OCI-LY1 (cell line): ENCODE measurements around the gene CHAF1A.

Source experiments
- CTCF ChIP-seq: fragments of 200-600 bp; sonication (generic), shearing (Covaris generic); IDR thresholded peaks from 2 replicates; pipeline ENCODE4 v1.5.1; 2017; ENCODE audit warnings: mild to moderate bottlenecking, antibody characterized with exemption, low read length, moderate library complexity, mixed read lengths
- EZH2 ChIP-seq: fragments of 200-600 bp; sonication (generic), shearing (Covaris generic); IDR thresholded peaks from 2 replicates; pipeline ENCODE4 v1.8.0; 2017; ENCODE audit warnings: borderline replicate concordance, mixed run types, mild to moderate bottlenecking, antibody characterized with exemption, low read length, moderate library complexity, mixed read lengths

GRCh38 chr19:4390567-4391305, 11.7 kb upstream of the CHAF1A start:
- TF ChIP-seq CTCF = no peak
- no peak for TF ChIP-seq EZH2
